DND-41 (cell line): ENCODE measurements around the gene FHIT.

ENCODE experiments used
- EZH2 ChIP-seq: IDR thresholded peaks from 3 replicates; pipeline ENCODE4 v1.6.1; 2012; ENCODE audit warnings: borderline replicate concordance, low read depth, mild to moderate bottlenecking, moderate library complexity, low read length, inconsistent platforms; ENCODE audit not compliant: severe bottlenecking
- TF ChIP-seq, protein P1 (sequence below): IDR thresholded peaks from 2 replicates; pipeline ENCODE4 v1.5.1; 2012; ENCODE audit warnings: borderline replicate concordance, low read length, moderate library complexity, mild to moderate bottlenecking; ENCODE audit not compliant: poor library complexity, severe bottlenecking; ENCODE audit errors: extremely low read depth

DNA sequence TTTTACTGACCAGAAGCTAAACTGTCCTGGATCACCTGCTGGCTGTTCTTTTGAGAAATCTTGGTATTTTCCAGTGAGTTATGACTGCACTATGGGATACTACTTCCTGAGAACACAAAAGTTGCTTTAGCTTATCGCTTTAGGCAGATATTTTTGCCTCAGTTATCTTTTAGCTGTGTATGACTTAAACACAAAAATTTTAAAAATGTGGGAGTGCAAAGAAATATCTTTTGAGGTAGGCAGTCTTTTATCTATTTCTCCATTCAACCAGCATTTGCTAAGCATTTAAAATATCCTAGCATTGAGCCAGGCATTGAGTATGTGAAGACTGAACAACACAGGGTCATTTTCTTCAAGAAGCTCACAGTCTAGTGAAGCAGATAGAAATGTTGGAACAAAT is 981.9 kb downstream of the FHIT start:
- TF ChIP-seq, protein P1, sequence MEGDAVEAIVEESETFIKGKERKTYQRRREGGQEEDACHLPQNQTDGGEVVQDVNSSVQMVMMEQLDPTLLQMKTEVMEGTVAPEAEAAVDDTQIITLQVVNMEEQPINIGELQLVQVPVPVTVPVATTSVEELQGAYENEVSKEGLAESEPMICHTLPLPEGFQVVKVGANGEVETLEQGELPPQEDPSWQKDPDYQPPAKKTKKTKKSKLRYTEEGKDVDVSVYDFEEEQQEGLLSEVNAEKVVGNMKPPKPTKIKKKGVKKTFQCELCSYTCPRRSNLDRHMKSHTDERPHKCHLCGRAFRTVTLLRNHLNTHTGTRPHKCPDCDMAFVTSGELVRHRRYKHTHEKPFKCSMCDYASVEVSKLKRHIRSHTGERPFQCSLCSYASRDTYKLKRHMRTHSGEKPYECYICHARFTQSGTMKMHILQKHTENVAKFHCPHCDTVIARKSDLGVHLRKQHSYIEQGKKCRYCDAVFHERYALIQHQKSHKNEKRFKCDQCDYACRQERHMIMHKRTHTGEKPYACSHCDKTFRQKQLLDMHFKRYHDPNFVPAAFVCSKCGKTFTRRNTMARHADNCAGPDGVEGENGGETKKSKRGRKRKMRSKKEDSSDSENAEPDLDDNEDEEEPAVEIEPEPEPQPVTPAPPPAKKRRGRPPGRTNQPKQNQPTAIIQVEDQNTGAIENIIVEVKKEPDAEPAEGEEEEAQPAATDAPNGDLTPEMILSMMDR, result no peak
- no peak for TF ChIP-seq EZH2
